Activated CD8-positive, alpha-beta T cell treated with anti-CD3 and anti-CD28 coated beads for 36 hours (primary cell): ENCODE results near the gene CRK. TPM values are rescaled to one million over a fixed set of nuclear protein-coding genes. Genes with fewer than 3 reads are reported as not detected.
A peak's percentile ranks its signal among the peaks of the same experiment; 100 is the strongest.

Experiments
- ATAC-seq: fragments of 200-7000 bp; cut with Tn5 transposase; one replicate; pipeline ENCODE4 v1.10.0; 2021; ENCODE audit warnings: mild to moderate bottlenecking, moderate library complexity
- CTCF ChIA-PET: fragments of 350-600 bp; sonication (Branson Sonifier 250); formaldehyde crosslinking; loops from one replicate; lab custom pipeline; 2021; ENCODE audit warnings: antibody characterized with exemption; lab: Charles Lee
- POLR2A ChIA-PET: fragments of 350-600 bp; sonication (Branson Sonifier 250); formaldehyde crosslinking; loops from one replicate; lab custom pipeline; 2021; ENCODE audit warnings: antibody characterized with exemption; lab: Charles Lee
- DNase-seq: peaks from one replicate; pipeline ENCODE4 v3.0.0-alpha.2; 2020
- H3K27ac Mint-ChIP-seq: one replicate; pipeline ENCODE4 v1.8.0; 2021; ENCODE audit warnings: mild to moderate bottlenecking, mixed read lengths
- H3K27me3 Mint-ChIP-seq: one replicate; pipeline ENCODE4 v1.8.0; 2021; ENCODE audit warnings: mixed read lengths
- H3K36me3 Mint-ChIP-seq: one replicate; pipeline ENCODE4 v1.8.0; 2021; ENCODE audit warnings: low read depth, mixed read lengths
- H3K4me1 Mint-ChIP-seq: one replicate; pipeline ENCODE4 v1.8.0; 2021; ENCODE audit warnings: low read depth, mixed read lengths
- H3K4me3 Mint-ChIP-seq: one replicate; pipeline ENCODE4 v1.8.0; 2021; ENCODE audit warnings: mild to moderate bottlenecking, moderate library complexity, mixed read lengths
- H3K9me3 Mint-ChIP-seq: one replicate; pipeline ENCODE4 v1.8.0; 2021; ENCODE audit warnings: mixed read lengths
- CTCF ChIP-seq: fragments of 200-600 bp; IDR thresholded peaks from one replicate; pipeline ENCODE4 v1.8.0; 2022; ENCODE audit warnings: antibody characterized with exemption, mild to moderate bottlenecking
- intact Hi-C: fragments of 100-400 bp; cut with micrococcal nuclease; formaldehyde crosslinking; loops from one replicate; pipeline ENCODE4 v1.10.0; 2022
- total RNA-seq, 2 experiments: library from RNA; stranded (reverse); gene quantifications; one replicate each; pipeline ENCODE4 v1.2.3, GENCODE V29; 2021

CRK gene
- total RNA-seq, 2 experiments from 2014 or later, result 12.1 to 12.9 TPM

GRCh38 chr17:1376061-1376460, 80.0 kb downstream of the CRK start:
- Mint-ChIP-seq H3K27ac (peak overlapping the region; percentile 83), H3K4me3 (peak overlapping the region; percentile 14), H3K4me1 (peaks cover 84% of the 10 kb centered on the region), H3K36me3 (peaks cover 41% of the 10 kb centered on the region), H3K9me3 (no peaks in the 10 kb centered on the region), H3K27me3 (no peaks in the 10 kb centered on the region)
- ChIA-PET CTCF (interaction anchor here (1.1 to 7.8 kb wide), 5 partner anchors 10 to 16 kb away, joined by 3 to 70 read pairs (median 6); no protein-coding TSS in a partner anchor), POLR2A (interaction anchor here (1.1 to 3.4 kb wide), 7 partner anchors 11 to 24 kb away, joined by 3 to 18 read pairs (median 13); partner anchors contain the start of gene YWHAE)
- TF ChIP-seq CTCF, result no peak
- ATAC-seq, result peak; percentile 56
- peak; percentile 25 for DNase-seq
- intact Hi-C loops, result no loop called here

DNA sequence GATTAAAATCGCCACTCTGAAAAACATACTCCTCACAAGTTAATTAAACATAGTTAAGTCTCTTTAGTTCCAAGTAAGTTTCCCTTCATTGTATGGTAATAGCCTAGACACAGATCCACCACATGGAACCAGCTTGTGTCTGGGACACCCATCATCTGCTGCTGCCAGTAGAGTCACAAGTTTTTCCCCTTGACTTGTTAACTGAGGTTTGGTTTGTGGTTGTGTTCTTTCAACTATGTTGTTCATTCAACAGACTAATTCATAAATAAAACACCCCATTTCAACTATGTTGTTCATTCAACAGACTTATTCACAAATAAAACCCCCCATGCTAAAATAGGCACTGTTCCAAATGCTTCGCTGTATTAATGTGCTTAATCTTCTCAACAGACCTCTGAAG, 80.4 kb downstream of the CRK start:
- peak overlapping the region; percentile 14 for H3K4me3 Mint-ChIP-seq
- H3K36me3 Mint-ChIP-seq, result peaks cover 41% of the 10 kb centered on the region
- DNase-seq, result peak; percentile 23
- no peak for TF ChIP-seq CTCF
- peak overlapping the region; percentile 83 for H3K27ac Mint-ChIP-seq
- ChIA-PET CTCF (interaction anchor here (1.7 to 7.8 kb wide), 4 partner anchors 10 to 16 kb away, joined by 5 to 70 read pairs (median 6); no protein-coding TSS in a partner anchor), POLR2A (interaction anchor here (1.1 to 3.4 kb wide), 4 partner anchors 10 to 17 kb away, joined by 3 to 18 read pairs (median 13); no protein-coding TSS in a partner anchor)
- intact Hi-C loops, result no loop called here
- H3K9me3 Mint-ChIP-seq, result no peaks in the 10 kb centered on the region
- H3K4me1 Mint-ChIP-seq, result peaks cover 83% of the 10 kb centered on the region
- H3K27me3 Mint-ChIP-seq, result no peaks in the 10 kb centered on the region
- ATAC-seq, result peak; percentile 38

- Mint-ChIP-seq H3K27ac (peak overlapping the region; percentile 83), H3K27me3 (no peaks in the 10 kb centered on the region), H3K4me1 (peaks cover 73% of the 10 kb centered on the region), H3K4me3 (peak overlapping the region; percentile 7), H3K36me3 (peaks cover 39% of the 10 kb centered on the region), H3K9me3 (no peaks in the 10 kb centered on the region)
- intact Hi-C loops, result no loop called here
- CTCF ChIA-PET, result interaction anchor here (1.0 to 7.8 kb wide), 2 partner anchors 9 to 42 kb away, joined by 3 to 70 read pairs; no protein-coding TSS in a partner anchor
- DNase-seq (no peak), ATAC-seq (peak; percentile 60)
- TF ChIP-seq CTCF, result no peak
- POLR2A ChIA-PET, result interaction anchor here (0.7 to 3.4 kb wide), 6 partner anchors 8 to 334 kb away, joined by 3 to 18 read pairs (median 5); no protein-coding TSS in a partner anchor
Observed at GRCh38 chr17:1374431-1375177, 81.4 kb downstream of the CRK start.

DNA sequence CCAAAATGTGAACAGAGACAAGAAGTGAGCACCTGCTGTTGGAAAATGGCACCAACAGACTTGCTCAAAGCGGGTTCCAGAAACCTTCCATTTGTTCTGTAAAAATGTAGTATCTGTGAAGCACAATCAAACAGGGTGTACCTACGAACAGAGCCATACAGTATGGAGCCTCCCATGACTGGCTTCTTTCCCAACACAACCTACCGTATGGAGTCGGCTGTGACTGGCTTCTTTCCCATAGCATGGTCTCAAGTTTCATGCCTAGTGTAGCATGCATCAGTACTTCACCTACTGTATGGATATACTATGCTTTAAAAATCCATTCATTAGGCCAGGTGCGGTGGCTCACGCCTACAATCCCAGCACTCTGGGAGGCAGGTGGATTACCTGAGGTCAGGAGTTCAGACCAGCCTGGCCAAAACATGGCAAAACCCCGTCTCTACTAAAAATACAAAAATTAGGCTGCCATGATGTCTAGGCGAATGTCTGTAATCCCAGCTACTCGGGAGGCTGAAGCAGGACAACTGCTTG, 82.3 kb downstream of the CRK start:
- CTCF ChIA-PET, result interaction anchor here (1.0 to 7.8 kb wide), 2 partner anchors 8 to 41 kb away, joined by 3 to 70 read pairs; no protein-coding TSS in a partner anchor
- POLR2A ChIA-PET, result interaction anchor here (0.7 to 1.4 kb wide), 5 partner anchors 8 to 142 kb away, joined by 3 to 9 read pairs (median 4); no protein-coding TSS in a partner anchor
- peaks cover 39% of the 10 kb centered on the region for H3K36me3 Mint-ChIP-seq
- TF ChIP-seq CTCF, result no peak
- ATAC-seq (no peak), DNase-seq (no peak)
- no peaks in the 10 kb centered on the region for H3K9me3 Mint-ChIP-seq
- peaks cover 69% of the 10 kb centered on the region for H3K4me1 Mint-ChIP-seq
- no peak overlapping the region for H3K4me3 Mint-ChIP-seq
- peak overlapping the region; percentile 83 for H3K27ac Mint-ChIP-seq
- no peaks in the 10 kb centered on the region for H3K27me3 Mint-ChIP-seq
- intact Hi-C loops, result no loop called here
